ENCODE data around the gene INPP4B.

The INPP4B gene

DNA sequence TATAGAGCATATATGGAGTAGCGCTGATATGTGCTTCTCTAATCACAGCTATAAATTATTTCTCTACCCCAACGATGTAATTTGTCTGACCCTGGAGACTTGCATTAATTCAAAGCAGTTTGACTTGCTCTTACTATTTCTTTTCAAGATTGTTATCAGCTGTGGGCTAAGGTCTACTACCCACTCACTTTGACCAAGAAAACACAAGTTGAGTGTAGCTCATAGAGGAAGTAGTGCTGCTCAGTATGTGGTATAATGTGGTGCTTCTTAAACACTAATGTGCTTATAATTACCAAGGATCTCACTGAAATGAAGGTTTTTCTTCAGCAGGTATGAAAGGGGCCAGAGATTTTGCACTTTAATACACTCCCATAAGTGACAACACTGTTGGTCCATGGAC lies 70.1 kb downstream of the INPP4B start:
- Histone ChIP-seq H3K27me3 (ENCODE audit: insufficient read depth, low read length, poor library complexity) (no peaks in the 10 kb centered on the region), H3K27ac (ENCODE audit: low read length) (no peak overlapping the region)
- TF ChIP-seq EZH2 (IDR thresholded peaks at IDR 0.05; ENCODE audit: borderline replicate concordance, low read depth, low read length, severe bottlenecking) = no peak
- TF ChIP-seq, protein P1, sequence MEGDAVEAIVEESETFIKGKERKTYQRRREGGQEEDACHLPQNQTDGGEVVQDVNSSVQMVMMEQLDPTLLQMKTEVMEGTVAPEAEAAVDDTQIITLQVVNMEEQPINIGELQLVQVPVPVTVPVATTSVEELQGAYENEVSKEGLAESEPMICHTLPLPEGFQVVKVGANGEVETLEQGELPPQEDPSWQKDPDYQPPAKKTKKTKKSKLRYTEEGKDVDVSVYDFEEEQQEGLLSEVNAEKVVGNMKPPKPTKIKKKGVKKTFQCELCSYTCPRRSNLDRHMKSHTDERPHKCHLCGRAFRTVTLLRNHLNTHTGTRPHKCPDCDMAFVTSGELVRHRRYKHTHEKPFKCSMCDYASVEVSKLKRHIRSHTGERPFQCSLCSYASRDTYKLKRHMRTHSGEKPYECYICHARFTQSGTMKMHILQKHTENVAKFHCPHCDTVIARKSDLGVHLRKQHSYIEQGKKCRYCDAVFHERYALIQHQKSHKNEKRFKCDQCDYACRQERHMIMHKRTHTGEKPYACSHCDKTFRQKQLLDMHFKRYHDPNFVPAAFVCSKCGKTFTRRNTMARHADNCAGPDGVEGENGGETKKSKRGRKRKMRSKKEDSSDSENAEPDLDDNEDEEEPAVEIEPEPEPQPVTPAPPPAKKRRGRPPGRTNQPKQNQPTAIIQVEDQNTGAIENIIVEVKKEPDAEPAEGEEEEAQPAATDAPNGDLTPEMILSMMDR (IDR thresholded peaks at IDR 0.05; ENCODE audit: borderline replicate concordance, extremely low read depth, low read length, poor library complexity, severe bottlenecking) = no peak

DNA sequence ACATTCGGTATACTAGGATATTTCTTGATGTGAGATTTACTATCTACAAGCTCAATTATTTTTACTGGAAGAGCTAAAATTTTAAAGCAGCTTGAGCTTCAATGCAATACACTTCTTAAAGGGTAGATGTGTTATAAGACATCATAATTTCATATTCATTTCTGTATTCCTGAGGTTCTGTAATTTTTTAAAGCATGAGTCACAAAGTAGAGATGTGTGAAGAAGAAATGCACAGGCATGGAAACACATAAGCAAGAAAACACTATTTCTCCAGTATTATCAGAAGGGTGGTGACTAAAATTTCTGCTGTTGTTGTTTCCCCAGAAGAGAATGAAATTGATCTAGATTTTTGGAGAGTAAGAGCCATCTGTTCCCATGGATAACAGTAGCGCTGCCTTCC lies 72.6 kb downstream of the INPP4B start:
- Histone ChIP-seq H4K20me1 (ENCODE audit: insufficient read depth, low read length) (no peaks in the 10 kb centered on the region), H3K36me3 (ENCODE audit: insufficient read depth, low read length) (no peaks in the 10 kb centered on the region), H3K9ac (ENCODE audit: low read depth, low read length) (no peak overlapping the region), H3K4me1 (ENCODE audit: insufficient read depth, low read length) (0 out of 2 replicates have a peak, but pooled peaks cover 2% of the 10 kb centered on the region), H2AFZ (ENCODE audit: low read depth, low read length) (no peak overlapping the region), H3K4me2 (ENCODE audit: insufficient read depth, low read length) (no peak overlapping the region), H3K4me3 (ENCODE audit: low read depth in 1 of 2, low read length in 2 of 2) (no peak overlapping the region), H3K79me2 (ENCODE audit: insufficient read depth, low read length) (no peaks in the 10 kb centered on the region), H3K27me3 (ENCODE audit: insufficient read depth, low read length, poor library complexity) (no peaks in the 10 kb centered on the region), H3K27ac (ENCODE audit: low read length) (no peak overlapping the region), H3K9me3 (ENCODE audit: insufficient read depth, low read length, severe bottlenecking) (no peaks in the 10 kb centered on the region)
- no peak for ATAC-seq (ENCODE audit: insufficient read depth, low read depth)
- DNase-seq = no peak
- no peak for TF ChIP-seq EZH2 (IDR thresholded peaks at IDR 0.05; ENCODE audit: borderline replicate concordance, low read depth, low read length, severe bottlenecking)
- TF ChIP-seq, protein P1 (IDR thresholded peaks at IDR 0.05; ENCODE audit: borderline replicate concordance, extremely low read depth, low read length, poor library complexity, severe bottlenecking) = no peak

More for the DNA sequence above, 70.1 kb downstream of the INPP4B start:
- Histone ChIP-seq H2AFZ (ENCODE audit: low read depth, low read length) (no peak overlapping the region), H3K4me3 (ENCODE audit: low read depth in 1 of 2, low read length in 2 of 2) (no peak overlapping the region), H3K79me2 (ENCODE audit: insufficient read depth, low read length) (no peaks in the 10 kb centered on the region), H3K9ac (ENCODE audit: low read depth, low read length) (no peak overlapping the region), H3K36me3 (ENCODE audit: insufficient read depth, low read length) (no peaks in the 10 kb centered on the region), H3K9me3 (ENCODE audit: insufficient read depth, low read length, severe bottlenecking) (no peaks in the 10 kb centered on the region), H3K4me2 (ENCODE audit: insufficient read depth, low read length) (no peak overlapping the region), H4K20me1 (ENCODE audit: insufficient read depth, low read length) (no peaks in the 10 kb centered on the region), H3K4me1 (ENCODE audit: insufficient read depth, low read length) (0 out of 2 replicates have a peak, but pooled peaks cover 2% of the 10 kb centered on the region)
- ATAC-seq (ENCODE audit: insufficient read depth, low read depth) (no peak), DNase-seq (no peak)

DNA sequence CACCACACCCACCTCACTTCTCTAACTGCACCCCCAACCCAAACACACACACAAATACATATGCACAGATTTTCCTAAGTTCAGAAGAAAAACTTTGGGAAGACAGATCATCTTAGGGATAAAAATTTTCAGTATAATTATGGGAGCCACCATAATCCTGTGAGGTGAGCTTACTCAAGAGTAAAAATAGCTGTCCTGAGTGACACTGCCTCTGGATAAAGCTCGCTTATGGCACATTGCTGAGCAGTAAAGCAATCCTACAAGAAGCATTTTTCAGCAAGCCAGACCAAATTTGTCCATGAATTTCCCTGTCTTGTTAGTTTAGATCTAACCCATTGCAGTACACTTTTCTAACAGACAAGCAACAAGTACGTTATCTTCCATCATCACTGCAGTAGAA lies 83.8 kb downstream of the INPP4B start:
- H4K20me1 ChIP-seq (ENCODE audit: insufficient read depth, low read length) = no peaks in the 10 kb centered on the region
- TF ChIP-seq, protein P1 (IDR thresholded peaks at IDR 0.05; ENCODE audit: borderline replicate concordance, extremely low read depth, low read length, poor library complexity, severe bottlenecking) = no peak
- TF ChIP-seq EZH2 (IDR thresholded peaks at IDR 0.05; ENCODE audit: borderline replicate concordance, low read depth, low read length, severe bottlenecking) = no peak
- H2AFZ ChIP-seq (ENCODE audit: low read depth, low read length) = no peak overlapping the region
- H3K9me3 ChIP-seq (ENCODE audit: insufficient read depth, low read length, severe bottlenecking) = no peaks in the 10 kb centered on the region
- DNase-seq (no peak), ATAC-seq (ENCODE audit: insufficient read depth, low read depth) (no peak)
- no peak overlapping the region for H3K4me2 ChIP-seq (ENCODE audit: insufficient read depth, low read length)
- H3K79me2 ChIP-seq (ENCODE audit: insufficient read depth, low read length) = no peaks in the 10 kb centered on the region
- no peak overlapping the region for H3K27ac ChIP-seq (ENCODE audit: low read length)
- no peak overlapping the region for H3K9ac ChIP-seq (ENCODE audit: low read depth, low read length)
- H3K4me1 ChIP-seq (ENCODE audit: insufficient read depth, low read length) = no peaks in the 10 kb centered on the region
- no peaks in the 10 kb centered on the region for H3K27me3 ChIP-seq (ENCODE audit: insufficient read depth, low read length, poor library complexity)
- no peak overlapping the region for H3K4me3 ChIP-seq (ENCODE audit: low read depth in 1 of 2, low read length in 2 of 2)
- H3K36me3 ChIP-seq (ENCODE audit: insufficient read depth, low read length) = no peaks in the 10 kb centered on the region

Data from DND-41 (cell line).